Adipocyte (in vitro differentiated cells): ENCODE data around the gene BCL10.

Source experiments
- DNase-seq: peaks from one replicate; pipeline ENCODE4 v3.0.0-alpha.2; 2015; ENCODE audit warnings: low read depth
- H3K27me3 ChIP-seq: replicated peaks from 2 replicates; pipeline ENCODE4 v1.7.0; 2013; ENCODE audit warnings: mild to moderate bottlenecking, low read length, moderate library complexity; ENCODE audit not compliant: control insufficient read depth, insufficient read depth
- H3K36me3 ChIP-seq: 2 replicates; pipeline ENCODE4 v1.7.0; 2013; ENCODE audit warnings: low read length, mild to moderate bottlenecking, moderate library complexity; ENCODE audit not compliant: control insufficient read depth, insufficient read depth, severe bottlenecking
- H3K4me1 ChIP-seq: 2 replicates; pipeline ENCODE4 v1.7.0; 2013; ENCODE audit warnings: mild to moderate bottlenecking, low read length, moderate library complexity; ENCODE audit not compliant: control insufficient read depth, insufficient read depth
- H3K4me3 ChIP-seq: 2 replicates; pipeline ENCODE4 v1.7.0; 2013; ENCODE audit warnings: mild to moderate bottlenecking, low read length, moderate library complexity
- H3K9ac ChIP-seq: 2 replicates; pipeline ENCODE4 v1.7.0; 2013; ENCODE audit warnings: mild to moderate bottlenecking, low read length, moderate library complexity
- H3K9me3 ChIP-seq: 2 replicates; pipeline ENCODE4 v1.7.0; 2013; ENCODE audit warnings: mild to moderate bottlenecking, low read length, moderate library complexity; ENCODE audit not compliant: control insufficient read depth

Gene BCL10

GRCh38 chr1:85230305-85230977, 46.0 kb downstream of the BCL10 start:
- H3K4me3 ChIP-seq = no peak overlapping the region
- H3K9ac ChIP-seq = no peak overlapping the region
- H3K9me3 ChIP-seq = no peaks in the 10 kb centered on the region
- H3K27me3 ChIP-seq = no peaks in the 10 kb centered on the region
- peaks cover 7% of the 10 kb centered on the region for H3K4me1 ChIP-seq
- no peak for DNase-seq
- no peaks in the 10 kb centered on the region for H3K36me3 ChIP-seq

GRCh38 chr1:85229574-85230097, 46.8 kb downstream of the BCL10 start:
- peaks cover 15% of the 10 kb centered on the region for H3K4me1 ChIP-seq
- no peak for DNase-seq
- H3K4me3 ChIP-seq = no peak overlapping the region
- no peaks in the 10 kb centered on the region for H3K9me3 ChIP-seq
- no peak overlapping the region for H3K9ac ChIP-seq
- H3K36me3 ChIP-seq = no peaks in the 10 kb centered on the region
- no peaks in the 10 kb centered on the region for H3K27me3 ChIP-seq

- H3K27me3 ChIP-seq = no peaks in the 10 kb centered on the region
- H3K9ac ChIP-seq = no peak overlapping the region
- DNase-seq = peak; percentile 56
- no peak overlapping the region for H3K4me3 ChIP-seq
- peaks cover 17% of the 10 kb centered on the region for H3K4me1 ChIP-seq
- no peaks in the 10 kb centered on the region for H3K9me3 ChIP-seq
- no peaks in the 10 kb centered on the region for H3K36me3 ChIP-seq
These were observed 47.5 kb downstream of the BCL10 start for GRCh38 chr1:85228972-85229371.

GRCh38 chr1:85225624-85226380, 50.6 kb downstream of the BCL10 start:
- no peaks in the 10 kb centered on the region for H3K9me3 ChIP-seq
- no peaks in the 10 kb centered on the region for H3K36me3 ChIP-seq
- no peak overlapping the region for H3K9ac ChIP-seq
- peak overlapping the region; percentile 24 for H3K4me3 ChIP-seq
- peaks cover 17% of the 10 kb centered on the region for H3K4me1 ChIP-seq
- no peaks in the 10 kb centered on the region for H3K27me3 ChIP-seq
- peak; percentile 45 for DNase-seq

- Histone ChIP-seq H3K36me3 (no peaks in the 10 kb centered on the region), H3K27me3 (no peaks in the 10 kb centered on the region), H3K9ac (no peak overlapping the region), H3K4me1 (peaks cover 17% of the 10 kb centered on the region), H3K9me3 (no peaks in the 10 kb centered on the region), H3K4me3 (no peak overlapping the region)
- DNase-seq = peak; percentile 39
These were observed 51.5 kb downstream of the BCL10 start for GRCh38 chr1:85224734-85225623.

- Histone ChIP-seq H3K27me3 (no peaks in the 10 kb centered on the region), H3K4me1 (peaks cover 17% of the 10 kb centered on the region), H3K9ac (no peak overlapping the region), H3K36me3 (no peaks in the 10 kb centered on the region), H3K4me3 (no peak overlapping the region), H3K9me3 (no peaks in the 10 kb centered on the region)
- DNase-seq = no peak
These were observed 52.1 kb downstream of the BCL10 start for GRCh38 chr1:85224295-85224694.

GRCh38 chr1:85223334-85223733, 53.1 kb downstream of the BCL10 start:
- no peaks in the 10 kb centered on the region for H3K27me3 ChIP-seq
- DNase-seq = no peak
- no peaks in the 10 kb centered on the region for H3K9me3 ChIP-seq
- no peak overlapping the region for H3K9ac ChIP-seq
- H3K4me3 ChIP-seq = no peak overlapping the region
- no peaks in the 10 kb centered on the region for H3K36me3 ChIP-seq
- peaks cover 17% of the 10 kb centered on the region for H3K4me1 ChIP-seq

- H3K4me1 ChIP-seq = peaks cover 13% of the 10 kb centered on the region
- H3K9me3 ChIP-seq = no peaks in the 10 kb centered on the region
- DNase-seq = peak; percentile 88
- H3K4me3 ChIP-seq = no peak overlapping the region
- H3K9ac ChIP-seq = no peak overlapping the region
- H3K27me3 ChIP-seq = no peaks in the 10 kb centered on the region
- H3K36me3 ChIP-seq = no peaks in the 10 kb centered on the region
These were observed 55.7 kb downstream of the BCL10 start for GRCh38 chr1:85220756-85221201.

- Histone ChIP-seq H3K9ac (no peak overlapping the region), H3K36me3 (no peaks in the 10 kb centered on the region), H3K4me1 (peaks cover 5% of the 10 kb centered on the region), H3K9me3 (no peaks in the 10 kb centered on the region), H3K4me3 (no peak overlapping the region), H3K27me3 (no peaks in the 10 kb centered on the region)
- DNase-seq = no peak
These were observed 56.4 kb downstream of the BCL10 start for GRCh38 chr1:85219853-85220610.

GRCh38 chr1:85216697-85217096, 59.7 kb downstream of the BCL10 start:
- Histone ChIP-seq H3K4me1 (no peaks in the 10 kb centered on the region), H3K9ac (no peak overlapping the region), H3K27me3 (no peaks in the 10 kb centered on the region), H3K9me3 (no peaks in the 10 kb centered on the region), H3K4me3 (no peak overlapping the region), H3K36me3 (no peaks in the 10 kb centered on the region)
- no peak for DNase-seq
